GM12865 (cell line): ENCODE data around the gene DUS3L.
"Not testable (repeated sequence)": the region's sequence is repeated elsewhere in the genome, so short reads cannot be mapped to it uniquely, and the experiment has no call there.

Experiments used
- DNase-seq: peaks from one replicate; pipeline ENCODE4 v3.0.0; 2010; ENCODE audit warnings: low read depth
- H3K4me3 ChIP-seq: 2 replicates; pipeline ENCODE4 v1.5.1; 2011; ENCODE audit warnings: mild to moderate bottlenecking, low read depth, low read length, control low read depth
- CTCF ChIP-seq: IDR thresholded peaks from 2 replicates; pipeline ENCODE4 v1.5.1; 2011; ENCODE audit warnings: low read length, control low read depth, low read depth, inconsistent platforms; ENCODE audit not compliant: insufficient read depth; ENCODE audit errors: missing control alignments

The DUS3L gene

GRCh38 chr19:5787409-5788182 lies 3.4 kb downstream of the DUS3L start:
- H3K4me3 ChIP-seq, result no peak overlapping the region
- no peak for DNase-seq
- TF ChIP-seq CTCF, result no peak

GRCh38 chr19:5786593-5787408 lies 4.2 kb downstream of the DUS3L start:
- no peak for TF ChIP-seq CTCF
- no peak overlapping the region for H3K4me3 ChIP-seq
- no peak for DNase-seq

- no peak overlapping the region for H3K4me3 ChIP-seq
- no peak for DNase-seq
- TF ChIP-seq CTCF, result no peak
Measured at GRCh38 chr19:5785423-5785822, 5.5 kb downstream of the DUS3L start.

GRCh38 chr19:5784581-5785147 lies 6.3 kb downstream of the DUS3L start, which contains the start of gene PRR22:
Gene PRR22 (minus strand): TSS chr19:5784746. CDS start chr19:5784660, 86 bp downstream.
- no peak within 1 kb of the TSS for H3K4me3 ChIP-seq
- DNase-seq, result no peak
- no peak for TF ChIP-seq CTCF

GRCh38 chr19:5782945-5783919 lies 7.7 kb downstream of the DUS3L start:
- TF ChIP-seq CTCF, result no peak
- H3K4me3 ChIP-seq, result no peak overlapping the region
- no peak for DNase-seq

GRCh38 chr19:5782322-5782721 lies 8.6 kb downstream of the DUS3L start:
- no peak for TF ChIP-seq CTCF
- no peak overlapping the region for H3K4me3 ChIP-seq
- no peak for DNase-seq

- not testable (repeated sequence) for H3K4me3 ChIP-seq, DNase-seq
Measured at GRCh38 chr19:5780916-5781315, 10.0 kb downstream of the DUS3L start.
